H1 (cell line): ENCODE data around the gene GTF3C2. TPM values are rescaled to one million over a fixed set of nuclear protein-coding genes. Genes with fewer than 3 reads are reported as not detected.

Experiments
- GTF2F1 ChIP-seq: IDR thresholded peaks from 2 replicates; pipeline ENCODE4 v1.6.1; 2012; ENCODE audit warnings: low read depth, low read length, improper control_type of control experiment, borderline replicate concordance
- SUZ12 ChIP-seq: fragments of 200-600 bp; sonication (generic); IDR thresholded peaks from 2 replicates; pipeline ENCODE4 v1.6.1; 2012; ENCODE audit warnings: mild to moderate bottlenecking, inconsistent platforms, low read length, moderate library complexity, mixed read lengths
- polyA plus RNA-seq, 7 experiments: library from polyadenylated mRNA; depleted of rRNA in 3 of 7; stranded (reverse) in 5 of 7; unstranded in 2 of 7; fragments of >200 nt in 5 of 7; fragments of 200-250 nt in 2 of 7; gene quantifications; 1 replicate in 5 of 7; 2 replicates in 1 of 7; 4 replicates in 1 of 7; pipeline versions ENCODE4 v1.2.1 to v1.2.3, GENCODE V29; 2011 to 2013; ENCODE audit warnings: missing spikeins in 2 of 7, mixed read lengths in 2 of 7
- total RNA-seq: library from RNA; stranded (reverse); fragmentation: NEBNext Ultra II Directional; extraction: Animal tissue kit (Norgen Biotek cat#: 25700); gene quantifications from 2 replicates; pipeline ENCODE4 v1.2.1, GENCODE V29; 2021

Gene GTF3C2
- total and polyA plus RNA-seq, 2 of the 8 experiments (the other 6 are each of a cell fraction or from before 2014, with no cell fraction given) = 118 to 127 TPM

GRCh38 chr2:27354597-27354927 is 2.0 kb downstream of the GTF3C2 start (continued):
- TF ChIP-seq GTF2F1 (no peak), SUZ12 (no peak)
